H1 (cell line): Measurements from ENCODE around the gene RAP2A. TPM values are rescaled to one million over a fixed set of nuclear protein-coding genes. Genes with fewer than 3 reads are reported as not detected.

ENCODE experiments used
- CHD2 ChIP-seq: IDR thresholded peaks from 2 replicates; pipeline ENCODE4 v1.6.1; 2012; ENCODE audit warnings: low read length, improper control_type of control experiment
- EZH2 ChIP-seq: fragments of 200-600 bp; sonication (generic); IDR thresholded peaks from 2 replicates; pipeline ENCODE4 v1.7.1; 2012; ENCODE audit warnings: low read depth, mild to moderate bottlenecking, moderate library complexity, low read length, inconsistent platforms; ENCODE audit not compliant: severe bottlenecking
- HDAC6 ChIP-seq: IDR thresholded peaks from one replicate; pipeline ENCODE4 v1.7.1; 2012; ENCODE audit warnings: low read depth, mild to moderate bottlenecking, inconsistent platforms, low read length, moderate library complexity
- RAD21 ChIP-seq, 2 experiments: IDR thresholded peaks in 1 of 2; conservative IDR thresholded peaks in 1 of 2; 2 replicates each; pipeline ENCODE4 v1.6.1; 2011; ENCODE audit warnings: low read depth in 2 of 2, low read length in 2 of 2, improper control_type of control experiment in 1 of 2, inconsistent platforms in 1 of 2, mild to moderate bottlenecking in 1 of 2, moderate library complexity in 1 of 2
- RNF2 ChIP-seq: fragments of 200-900, 300-1000 bp; sonication (generic); IDR thresholded peaks from 2 replicates; pipeline ENCODE4 v1.7.1; 2016; ENCODE audit warnings: borderline replicate concordance, low read depth, mild to moderate bottlenecking, antibody characterized with exemption, low read length; ENCODE audit not compliant: poor library complexity, severe bottlenecking; ENCODE audit errors: missing control alignments
- polyA plus RNA-seq, 7 experiments: library from polyadenylated mRNA; depleted of rRNA in 3 of 7; stranded (reverse) in 5 of 7; unstranded in 2 of 7; fragments of >200 nt in 5 of 7; fragments of 200-250 nt in 2 of 7; gene quantifications; 1 replicate in 5 of 7; 2 replicates in 1 of 7; 4 replicates in 1 of 7; pipeline versions ENCODE4 v1.2.1 to v1.2.3, GENCODE V29; 2011 to 2013; ENCODE audit warnings: missing spikeins in 2 of 7, mixed read lengths in 2 of 7
- total RNA-seq: library from RNA; stranded (reverse); fragmentation: NEBNext Ultra II Directional; extraction: Animal tissue kit (Norgen Biotek cat#: 25700); gene quantifications from 2 replicates; pipeline ENCODE4 v1.2.1, GENCODE V29; 2021

The RAP2A gene
- total and polyA plus RNA-seq, 2 of the 8 experiments (the other 6 are each of a cell fraction or from before 2014, with no cell fraction given) = 8.4 to 43.4 TPM

GRCh38 chr13:97423300-97424045, 10.5 kb upstream of the RAP2A start (continued):
- TF ChIP-seq EZH2 (no peak), CHD2 (no peak), RNF2 (no peak), RAD21 (IDR thresholded peaks at IDR 0.05 in 1 of 2, conservative IDR thresholded peaks at IDR 0.05 in 1 of 2; ENCODE audit: low read depth in 2 of 2, low read length in 2 of 2) (no peak), HDAC6 (no peak)
